A673 (cell line): Measurements from ENCODE around the gene PDLIM5.
A peak's percentile ranks its signal among the peaks of the same experiment; 100 is the strongest.

Experiments
- CTCF ChIP-seq: fragments of 300-800, 200-600 bp; sonication (generic); conservative IDR thresholded peaks from 2 replicates; pipeline ENCODE4 v1.5.1; 2017; ENCODE audit warnings: low read depth, mild to moderate bottlenecking, antibody characterized with exemption, low read length, moderate library complexity, mixed read lengths
- EZH2 ChIP-seq: fragments of 200-600 bp; sonication (generic); IDR thresholded peaks from 2 replicates; pipeline ENCODE4 v1.6.1; 2017; ENCODE audit warnings: borderline replicate concordance, low read depth, mild to moderate bottlenecking, mixed read lengths, antibody characterized with exemption, low read length; ENCODE audit not compliant: poor library complexity, severe bottlenecking

GRCh38 chr4:94621491-94622080 lies 169.8 kb downstream of the PDLIM5 start:
- peak; percentile 66 for TF ChIP-seq CTCF
- TF ChIP-seq EZH2 = no peak
